Activated naive CD8-positive, alpha-beta T cell treated with anti-CD3 and anti-CD28 coated beads, Interleukin-2, amount 10 ng/mL, durations not matched to agents 7 days and 5 days (primary cell): Measurements from ENCODE around the gene KCNMA1. TPM values are rescaled to one million over a fixed set of nuclear protein-coding genes. Genes with fewer than 3 reads are reported as not detected.
"Not testable (repeated sequence)": the region's sequence is repeated elsewhere in the genome, so short reads cannot be mapped to it uniquely, and the experiment has no call there.

Experiments
- ATAC-seq: fragments of 150-1000 bp; cut with Tn5 transposase; one replicate; pipeline ENCODE4 v1.10.0; 2021; ENCODE audit warnings: low read depth, moderate library complexity
- POLR2A ChIA-PET: fragments of 350-600 bp; sonication (Branson Sonifier 250); formaldehyde crosslinking; loops from one replicate; lab custom pipeline; 2021; ENCODE audit warnings: antibody characterized with exemption; lab: Charles Lee
- DNase-seq: peaks from one replicate; pipeline ENCODE4 v3.0.0; 2021
- H3K27ac Mint-ChIP-seq: one replicate; pipeline ENCODE4 v1.8.0; 2022; ENCODE audit warnings: mild to moderate bottlenecking, mixed read lengths
- H3K27me3 Mint-ChIP-seq: one replicate; pipeline ENCODE4 v1.8.0; 2022; ENCODE audit warnings: mild to moderate bottlenecking, moderate library complexity, mixed read lengths
- H3K36me3 Mint-ChIP-seq: one replicate; pipeline ENCODE4 v1.8.0; 2021; ENCODE audit warnings: mild to moderate bottlenecking, mixed read lengths
- H3K4me1 Mint-ChIP-seq: one replicate; pipeline ENCODE4 v1.8.0; 2021; ENCODE audit warnings: mixed read lengths
- H3K4me3 Mint-ChIP-seq: one replicate; pipeline ENCODE4 v1.8.0; 2022; ENCODE audit warnings: mild to moderate bottlenecking, moderate library complexity, mixed read lengths
- H3K9me3 Mint-ChIP-seq: one replicate; pipeline ENCODE4 v1.8.0; 2021; ENCODE audit warnings: mixed read lengths
- total RNA-seq, 2 experiments: library from RNA; stranded (reverse); gene quantifications; one replicate each; pipeline ENCODE4 v1.2.3, GENCODE V29; 2021

Gene KCNMA1
- total RNA-seq, 2 experiments from 2014 or later, result 0.39 to 0.54 TPM

- Mint-ChIP-seq H3K27me3 (no peaks in the 10 kb centered on the region), H3K36me3 (no peaks in the 10 kb centered on the region), H3K4me1 (no peaks in the 10 kb centered on the region), H3K27ac (no peak overlapping the region), H3K9me3 (no peaks in the 10 kb centered on the region), H3K4me3 (no peak overlapping the region)
- POLR2A ChIA-PET, result no interaction called here
- DNase-seq (no peak), ATAC-seq (no peak)
Observed at GRCh38 chr10:77576007-77576367, 61.6 kb downstream of the KCNMA1 start.

- no peaks in the 10 kb centered on the region for H3K27me3 Mint-ChIP-seq
Observed at GRCh38 chr10:77575271-77576006, 62.2 kb downstream of the KCNMA1 start.

DNA sequence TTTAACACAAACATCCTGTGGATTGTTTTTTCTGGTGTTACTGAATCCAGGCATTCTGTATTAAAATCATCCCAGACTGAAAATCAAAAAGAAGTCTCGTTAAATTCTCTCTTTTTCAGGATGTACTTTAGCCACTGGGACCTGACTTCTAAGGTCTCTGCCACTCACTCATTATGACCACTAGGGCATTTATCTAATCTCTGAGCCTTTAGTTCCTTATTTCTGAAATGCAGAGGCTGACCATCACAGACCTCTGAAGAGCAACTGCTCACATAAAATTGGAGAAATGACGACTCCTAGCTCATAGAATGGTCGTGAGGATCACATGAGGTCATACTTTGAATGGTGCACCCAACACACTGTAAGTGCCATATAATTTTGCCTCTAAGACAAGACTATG, 63.2 kb downstream of the KCNMA1 start:
- Mint-ChIP-seq H3K27ac (no peak overlapping the region), H3K9me3 (no peaks in the 10 kb centered on the region), H3K4me1 (no peaks in the 10 kb centered on the region), H3K27me3 (no peaks in the 10 kb centered on the region), H3K36me3 (no peaks in the 10 kb centered on the region), H3K4me3 (no peak overlapping the region)
- DNase-seq (no peak), ATAC-seq (no peak)
- POLR2A ChIA-PET, result no interaction called here

More at GRCh38 chr10:77575271-77576006, 62.2 kb downstream of the KCNMA1 start:
- DNase-seq (no peak), ATAC-seq (no peak)
- Mint-ChIP-seq H3K27ac (no peak overlapping the region), H3K9me3 (no peaks in the 10 kb centered on the region), H3K36me3 (no peaks in the 10 kb centered on the region), H3K4me3 (no peak overlapping the region), H3K4me1 (no peaks in the 10 kb centered on the region)
- POLR2A ChIA-PET, result no interaction called here

DNA sequence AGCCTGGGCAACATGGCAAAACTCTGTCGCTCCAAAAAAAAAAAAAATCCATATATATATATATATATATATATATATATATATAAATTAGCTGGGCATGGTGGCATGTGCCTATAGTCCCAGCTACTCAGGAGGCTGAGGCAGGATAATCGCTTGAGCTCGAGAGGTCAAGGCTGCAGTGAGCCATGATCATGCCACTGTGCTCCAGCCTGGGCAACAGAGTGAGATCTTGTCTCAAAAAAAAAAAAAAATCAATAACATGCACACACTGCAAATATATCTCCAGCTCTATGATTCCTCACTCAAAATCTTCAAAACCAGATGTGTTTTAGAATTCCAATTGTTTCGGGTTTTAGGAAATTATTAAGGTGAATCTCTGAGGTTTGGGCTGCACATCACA, 65.1 kb downstream of the KCNMA1 start:
- not testable (repeated sequence) for H3K9me3 Mint-ChIP-seq, H3K4me3 Mint-ChIP-seq, ATAC-seq, H3K27ac Mint-ChIP-seq, DNase-seq, H3K36me3 Mint-ChIP-seq, H3K4me1 Mint-ChIP-seq, H3K27me3 Mint-ChIP-seq
- POLR2A ChIA-PET, result interaction anchor here (0.7 kb wide), 1 partner anchor 19 kb away, joined by 4 read pairs; no protein-coding TSS in a partner anchor

GRCh38 chr10:77571490-77571889, 66.1 kb downstream of the KCNMA1 start:
- Mint-ChIP-seq H3K4me1 (no peaks in the 10 kb centered on the region), H3K9me3 (no peaks in the 10 kb centered on the region), H3K36me3 (no peaks in the 10 kb centered on the region), H3K27me3 (peaks cover 5% of the 10 kb centered on the region), H3K27ac (no peak overlapping the region), H3K4me3 (no peak overlapping the region)
- DNase-seq (no peak), ATAC-seq (no peak)
- POLR2A ChIA-PET, result no interaction called here

DNA sequence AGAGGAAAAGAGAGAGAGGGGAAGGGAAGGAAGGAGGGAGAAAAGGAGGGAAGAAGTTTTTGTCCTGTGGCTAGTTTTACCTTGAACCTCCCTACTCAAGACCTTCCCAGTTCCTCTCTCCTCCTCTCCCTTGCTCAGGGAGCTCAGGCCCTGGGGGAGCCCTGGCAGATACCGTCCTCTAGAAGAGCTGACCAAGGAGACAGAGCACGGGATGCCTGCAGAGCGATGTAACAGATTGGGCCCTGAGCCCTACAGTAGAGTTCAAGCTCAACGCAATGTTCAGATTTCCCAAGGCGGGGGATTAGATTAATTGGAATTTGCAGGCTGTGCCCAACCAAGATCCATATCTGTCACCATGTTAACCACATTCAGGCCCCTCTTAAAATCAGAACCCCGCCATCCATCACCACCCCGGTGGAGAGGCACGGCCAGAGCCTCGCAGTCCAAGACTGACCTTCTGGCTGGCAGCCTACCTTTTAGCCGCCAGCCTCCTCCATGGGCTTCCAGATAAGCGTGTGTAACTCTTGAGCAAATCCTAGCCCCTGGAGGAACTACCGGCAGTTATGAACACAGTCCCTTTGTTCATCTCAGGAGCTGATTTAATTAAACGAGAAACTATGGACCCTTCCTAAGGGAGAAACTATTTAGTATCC, 70.6 kb downstream of the KCNMA1 start:
- no peak overlapping the region for H3K4me3 Mint-ChIP-seq
- ATAC-seq, result no peak
- H3K9me3 Mint-ChIP-seq, result no peaks in the 10 kb centered on the region
- no peak for DNase-seq
- no peaks in the 10 kb centered on the region for H3K36me3 Mint-ChIP-seq
- POLR2A ChIA-PET, result no interaction called here
- no peaks in the 10 kb centered on the region for H3K4me1 Mint-ChIP-seq
- no peak overlapping the region for H3K27ac Mint-ChIP-seq
- peaks cover 11% of the 10 kb centered on the region for H3K27me3 Mint-ChIP-seq

GRCh38 chr10:77566236-77566635, 71.4 kb downstream of the KCNMA1 start:
- no peak for ATAC-seq
- peaks cover 15% of the 10 kb centered on the region for H3K27me3 Mint-ChIP-seq

DNA sequence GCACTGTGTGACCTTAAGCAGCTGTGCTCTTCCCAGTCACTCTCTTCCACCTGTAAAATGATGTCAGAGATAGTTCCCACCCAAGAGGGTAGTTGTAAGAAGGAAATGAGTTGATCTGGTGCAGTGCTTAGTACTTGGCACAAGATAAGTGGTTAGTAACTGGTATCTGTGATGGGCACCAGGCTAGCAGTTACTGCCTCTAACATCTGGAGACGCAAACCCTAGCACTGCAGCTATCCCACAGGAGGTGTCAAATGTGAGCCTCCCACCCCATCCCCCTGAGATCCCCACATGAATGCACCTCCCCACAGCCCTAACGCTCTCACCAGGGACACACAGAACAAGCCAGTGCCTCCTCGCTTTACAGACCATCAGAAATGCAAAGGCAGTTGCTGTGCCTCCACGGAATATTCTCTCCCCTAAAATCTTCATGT, 72.0 kb downstream of the KCNMA1 start:
- Mint-ChIP-seq H3K36me3 (no peaks in the 10 kb centered on the region), H3K4me3 (no peak overlapping the region), H3K9me3 (no peaks in the 10 kb centered on the region), H3K4me1 (no peaks in the 10 kb centered on the region), H3K27me3 (peaks cover 18% of the 10 kb centered on the region), H3K27ac (no peak overlapping the region)
- POLR2A ChIA-PET, result no interaction called here
- ATAC-seq (no peak), DNase-seq (no peak)

More at GRCh38 chr10:77566236-77566635, 71.4 kb downstream of the KCNMA1 start:
- Mint-ChIP-seq H3K4me3 (no peak overlapping the region), H3K9me3 (no peaks in the 10 kb centered on the region), H3K36me3 (no peaks in the 10 kb centered on the region), H3K27ac (no peak overlapping the region), H3K4me1 (no peaks in the 10 kb centered on the region)
- POLR2A ChIA-PET, result no interaction called here
- no peak for DNase-seq

- H3K27ac Mint-ChIP-seq, result no peak overlapping the region
- no peaks in the 10 kb centered on the region for H3K9me3 Mint-ChIP-seq
- no peaks in the 10 kb centered on the region for H3K4me1 Mint-ChIP-seq
- DNase-seq, result no peak
- H3K27me3 Mint-ChIP-seq, result peaks cover 21% of the 10 kb centered on the region
- POLR2A ChIA-PET, result no interaction called here
- ATAC-seq, result no peak
- no peak overlapping the region for H3K4me3 Mint-ChIP-seq
- no peaks in the 10 kb centered on the region for H3K36me3 Mint-ChIP-seq
Observed at GRCh38 chr10:77564731-77565589, 72.6 kb downstream of the KCNMA1 start.

DNA sequence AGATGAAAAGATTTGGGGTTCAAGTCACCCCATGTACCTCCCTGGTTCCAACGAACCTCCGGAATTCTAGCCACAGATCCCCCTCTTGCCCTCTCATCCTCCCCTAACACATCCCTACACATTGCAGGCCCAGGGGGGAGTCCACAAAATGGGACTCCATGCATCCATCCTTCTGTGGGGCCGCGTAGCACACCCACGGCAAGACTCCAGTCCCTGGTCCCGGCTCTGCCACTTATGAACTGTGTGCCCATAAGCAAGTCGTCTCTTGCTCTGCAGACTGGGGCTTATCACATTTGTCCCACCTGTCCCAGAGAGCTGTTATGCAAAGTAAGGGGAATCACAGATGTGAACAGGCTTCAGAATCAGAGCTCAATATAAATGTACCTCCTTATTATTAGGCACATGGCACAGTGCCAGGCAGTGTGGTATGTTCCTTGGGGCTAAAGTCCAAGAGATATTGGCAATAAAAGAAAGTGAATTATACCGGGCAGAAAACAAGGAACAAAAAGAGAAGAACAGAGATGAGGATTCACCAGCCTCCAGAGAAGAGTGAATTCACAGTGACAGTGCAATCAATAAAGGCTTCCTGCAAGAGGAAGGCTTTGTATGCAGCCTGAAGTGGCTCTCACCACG, 73.9 kb downstream of the KCNMA1 start:
- ATAC-seq (no peak), DNase-seq (no peak)
- H3K36me3 Mint-ChIP-seq, result no peaks in the 10 kb centered on the region
- no peak overlapping the region for H3K27ac Mint-ChIP-seq
- no peaks in the 10 kb centered on the region for H3K4me1 Mint-ChIP-seq
- no peaks in the 10 kb centered on the region for H3K9me3 Mint-ChIP-seq
- POLR2A ChIA-PET, result no interaction called here
- H3K4me3 Mint-ChIP-seq, result no peak overlapping the region
- peaks cover 24% of the 10 kb centered on the region for H3K27me3 Mint-ChIP-seq

GRCh38 chr10:77562742-77563141, 74.9 kb downstream of the KCNMA1 start:
- Mint-ChIP-seq H3K9me3 (no peaks in the 10 kb centered on the region), H3K36me3 (no peaks in the 10 kb centered on the region), H3K4me1 (no peaks in the 10 kb centered on the region), H3K27ac (no peak overlapping the region), H3K27me3 (peaks cover 24% of the 10 kb centered on the region), H3K4me3 (no peak overlapping the region)
- POLR2A ChIA-PET, result no interaction called here
- ATAC-seq, result no peak
- no peak for DNase-seq

DNA sequence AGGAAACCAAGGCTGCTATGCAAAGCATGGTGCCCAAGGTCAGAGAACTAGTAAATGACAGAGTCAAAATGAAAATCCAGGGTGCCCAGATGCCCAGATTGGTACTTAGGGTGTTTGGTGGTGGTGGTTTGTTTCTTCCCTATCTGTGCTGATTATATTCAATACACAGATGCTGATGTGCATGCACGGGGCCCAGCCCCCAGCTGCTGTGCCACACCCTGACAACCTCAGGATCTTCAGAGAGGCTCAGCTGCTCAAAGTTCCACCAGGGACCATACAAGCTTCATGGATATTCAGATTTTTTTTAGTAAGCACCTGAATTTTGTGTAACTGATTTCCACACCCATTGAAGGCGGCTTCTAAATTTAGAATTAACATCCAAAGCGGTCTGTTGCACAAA, 75.6 kb downstream of the KCNMA1 start:
- no peak for ATAC-seq
- Mint-ChIP-seq H3K9me3 (no peaks in the 10 kb centered on the region), H3K4me3 (no peak overlapping the region), H3K27me3 (peaks cover 23% of the 10 kb centered on the region), H3K27ac (no peak overlapping the region), H3K36me3 (no peaks in the 10 kb centered on the region), H3K4me1 (no peaks in the 10 kb centered on the region)
- DNase-seq, result no peak
- POLR2A ChIA-PET, result no interaction called here

GRCh38 chr10:77560471-77560870, 77.1 kb downstream of the KCNMA1 start:
- H3K27ac Mint-ChIP-seq, result no peak overlapping the region
- H3K4me3 Mint-ChIP-seq, result no peak overlapping the region
- no peaks in the 10 kb centered on the region for H3K36me3 Mint-ChIP-seq
- H3K27me3 Mint-ChIP-seq, result peaks cover 20% of the 10 kb centered on the region
- no peaks in the 10 kb centered on the region for H3K9me3 Mint-ChIP-seq
- no peaks in the 10 kb centered on the region for H3K4me1 Mint-ChIP-seq
- POLR2A ChIA-PET, result no interaction called here
- no peak for ATAC-seq
- DNase-seq, result no peak
